ENCODE measurements around the gene YTHDF1.

Gene YTHDF1

DNA sequence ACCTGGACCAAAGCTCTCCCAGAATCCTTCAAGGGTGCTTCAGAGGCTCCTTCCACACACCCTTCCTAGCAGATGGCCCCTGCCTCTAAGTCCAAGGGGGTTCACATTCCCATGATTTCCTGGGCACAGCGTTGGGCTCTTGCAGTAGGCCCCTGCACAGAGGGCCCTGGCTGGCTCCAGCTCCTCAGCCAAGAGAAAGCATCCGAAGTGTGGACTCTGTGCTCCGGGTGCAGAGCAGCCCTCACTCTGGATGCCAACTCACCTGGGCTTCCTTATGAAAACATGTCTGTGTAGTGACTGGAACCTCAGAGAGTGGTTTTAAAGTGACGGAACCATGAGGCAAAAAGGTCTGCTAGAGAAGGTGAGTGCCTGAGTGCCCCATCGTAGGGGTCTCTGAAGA is 11.6 kb downstream of the YTHDF1 start:
- DNase-seq: no peak

DNA sequence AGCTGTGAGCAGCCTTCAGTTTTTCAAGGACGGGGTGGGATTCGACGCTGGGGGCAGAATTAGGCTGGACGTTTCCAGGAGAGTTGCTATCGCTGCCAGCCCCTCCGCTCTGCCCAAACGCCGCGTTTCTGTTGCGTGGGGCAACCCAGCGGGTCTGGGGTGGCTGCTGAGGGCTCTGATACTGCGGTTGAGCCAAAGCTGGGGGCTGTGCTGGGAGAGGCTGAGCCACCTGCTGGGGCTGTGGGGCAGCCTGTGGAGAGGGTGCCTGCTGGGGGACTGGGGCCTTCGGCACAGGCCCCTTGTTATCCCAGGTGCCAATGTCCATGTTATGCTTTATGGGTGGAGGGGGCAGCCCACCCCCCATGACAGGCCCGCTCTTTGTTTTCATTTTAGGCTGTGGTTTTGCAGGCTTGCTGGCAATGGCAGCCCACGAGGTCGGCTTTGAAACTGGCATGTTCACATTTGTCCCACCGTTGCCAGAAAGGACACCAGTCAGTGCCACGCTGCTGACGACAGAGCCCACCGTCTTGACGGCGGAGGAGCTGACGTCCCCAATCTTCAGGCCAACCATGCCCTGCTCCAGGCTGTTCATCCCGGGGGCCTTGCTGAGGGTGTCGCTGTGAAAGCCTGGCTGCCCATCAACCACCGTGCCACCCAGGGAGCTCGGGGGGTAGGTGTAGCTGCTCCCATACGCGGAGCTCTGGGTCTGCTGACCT is 13.0 kb downstream of the YTHDF1 start:
- DNase-seq: no peak

DNA sequence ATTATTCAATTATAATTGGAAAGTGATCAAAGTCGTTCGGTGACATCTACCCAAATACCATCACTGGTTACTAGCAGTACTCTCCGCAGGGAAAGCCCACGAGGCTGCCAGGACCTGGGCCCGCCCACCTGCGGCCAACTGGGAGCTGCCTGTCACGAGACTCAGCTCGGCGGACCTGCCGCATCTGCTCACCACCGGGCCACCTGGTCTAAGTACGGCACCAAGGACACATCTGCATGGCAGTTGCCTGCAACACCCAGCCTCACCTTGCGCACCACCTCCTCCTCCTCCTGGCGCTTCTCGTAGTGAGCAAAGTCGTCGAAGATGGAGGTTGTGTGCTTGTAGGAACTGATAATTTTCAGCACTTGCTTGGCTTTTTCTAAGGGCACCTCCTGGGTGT is 13.9 kb downstream of the YTHDF1 start:
- DNase-seq: no peak

DNA sequence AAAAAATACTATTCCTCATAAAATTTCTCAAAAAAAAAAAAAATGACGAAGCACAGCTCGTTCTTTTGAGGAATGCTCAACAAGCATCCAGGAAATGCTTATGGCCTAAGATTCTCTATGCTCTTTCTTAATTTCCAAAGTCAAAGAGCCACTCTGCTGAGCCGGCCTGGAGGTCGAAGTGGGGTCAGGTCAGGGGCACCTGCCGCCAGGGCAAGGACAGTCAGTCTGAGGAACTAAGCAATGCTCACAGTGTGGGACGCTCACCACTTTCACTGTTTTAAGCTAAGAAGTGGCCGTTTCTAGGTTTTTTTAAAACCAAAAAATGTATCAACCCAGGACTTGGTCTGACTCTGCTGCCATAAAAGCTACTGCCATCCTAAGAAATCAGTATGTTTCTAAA is 17.3 kb downstream of the YTHDF1 start:
- no peak for DNase-seq

DNA sequence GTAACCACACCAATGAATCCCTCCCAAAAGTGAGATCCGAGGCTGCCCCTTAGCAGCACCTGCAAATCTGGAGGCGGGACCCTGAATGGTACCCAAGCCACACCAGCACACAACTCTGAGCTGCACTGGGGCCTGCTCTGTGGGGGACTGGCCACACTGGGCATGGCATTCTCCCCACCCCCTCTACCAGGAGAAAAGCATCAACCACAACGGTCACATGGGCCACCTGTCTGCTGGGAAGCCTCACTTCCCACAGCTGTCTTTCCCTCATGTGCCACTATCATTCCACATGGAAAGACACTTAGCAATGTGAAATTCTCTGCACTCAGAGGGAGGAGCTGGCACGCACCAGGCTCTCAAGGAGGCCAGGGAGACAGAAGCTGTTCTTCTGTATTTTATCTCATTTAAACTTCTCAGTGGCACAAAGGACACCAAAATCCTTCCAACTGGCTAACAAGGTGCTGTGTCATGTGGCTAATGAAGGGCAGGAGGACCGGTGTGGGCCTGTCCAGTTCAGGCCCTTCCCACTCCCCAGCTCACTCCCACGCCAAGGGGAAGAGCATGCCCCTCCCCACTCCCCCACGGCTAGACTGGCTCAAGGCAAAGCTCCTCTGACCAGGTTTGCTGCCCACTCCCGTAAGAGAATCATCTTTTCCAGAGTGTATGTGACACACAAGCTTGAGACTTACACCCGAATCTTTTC is 19.0 kb downstream of the YTHDF1 start:
- no peak for DNase-seq

DNA sequence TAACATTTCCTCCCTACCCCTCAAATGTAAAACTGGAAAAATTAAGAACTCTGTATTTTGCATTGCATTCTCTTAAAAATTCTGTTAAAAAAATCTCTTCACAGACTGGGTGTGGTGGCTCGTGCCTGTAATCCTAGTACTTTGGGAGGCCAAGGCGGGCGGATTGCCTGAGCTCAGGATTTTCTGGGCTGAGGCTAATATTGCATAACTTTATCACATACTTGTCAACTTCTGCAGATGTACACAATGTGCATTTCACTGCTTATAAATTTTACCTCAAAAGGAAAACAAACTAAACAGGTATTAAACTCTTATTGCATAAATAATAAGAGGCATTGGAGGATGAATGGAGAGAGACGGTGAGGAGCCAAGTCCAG is 21.1 kb downstream of the YTHDF1 start:
- no peak for DNase-seq

DNA sequence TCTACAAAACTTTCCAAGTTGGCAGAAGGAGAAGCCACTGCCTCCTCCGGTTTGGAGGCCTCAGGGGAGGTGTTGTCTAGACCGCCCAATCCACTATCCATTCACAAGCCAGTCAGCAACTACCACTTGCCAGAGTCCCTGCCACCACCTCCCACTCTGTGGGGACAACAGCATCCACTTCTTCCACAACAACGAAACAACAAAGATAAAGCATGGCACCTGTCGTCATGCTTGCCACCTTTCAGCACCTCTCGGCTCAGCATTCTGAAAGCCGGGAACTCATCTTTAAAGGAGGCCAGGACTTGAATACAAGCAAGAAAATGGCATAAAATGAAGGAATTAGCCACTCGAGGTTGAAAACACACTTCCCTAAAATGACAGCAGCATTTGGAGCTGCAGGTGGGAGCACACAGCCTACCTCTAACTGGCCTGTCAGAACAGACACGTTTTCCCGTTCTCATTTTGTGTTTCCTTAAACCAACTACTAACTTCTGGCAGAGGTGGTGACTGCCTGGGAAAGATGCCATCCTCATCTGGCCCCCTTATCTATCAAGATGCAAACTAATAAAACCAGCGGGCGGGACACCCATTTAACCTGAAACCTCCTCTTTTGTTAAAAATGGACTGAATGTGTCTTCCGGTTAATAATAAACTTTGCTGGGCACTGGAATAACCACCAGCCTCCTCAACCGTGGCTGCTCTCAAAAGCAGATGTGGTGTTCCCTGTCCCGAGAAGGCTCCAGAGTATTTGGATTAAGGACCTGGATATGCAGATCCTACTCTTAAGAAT is 21.7 kb downstream of the YTHDF1 start:
- no peak for DNase-seq

DNA sequence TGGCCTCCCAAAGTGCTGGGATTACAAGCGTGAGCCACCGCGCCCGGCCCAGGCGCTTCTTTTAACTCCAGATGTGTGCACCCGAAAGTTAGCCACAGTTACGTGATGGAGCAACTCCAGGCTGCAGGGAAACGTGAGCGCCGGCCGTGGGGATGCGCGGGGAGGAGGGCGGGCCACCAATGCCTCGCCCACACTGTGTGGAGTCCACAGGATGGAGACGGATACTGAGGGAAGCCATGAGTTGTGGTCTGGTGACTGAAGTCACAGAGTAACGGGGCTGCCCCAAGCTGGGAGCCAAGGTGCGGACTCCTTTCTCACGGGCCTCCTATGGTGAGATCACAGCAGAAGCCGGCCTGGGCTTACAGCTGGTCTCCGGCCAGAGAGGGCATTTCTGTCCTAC is 23.2 kb downstream of the YTHDF1 start:
- DNase-seq: no peak

DNA sequence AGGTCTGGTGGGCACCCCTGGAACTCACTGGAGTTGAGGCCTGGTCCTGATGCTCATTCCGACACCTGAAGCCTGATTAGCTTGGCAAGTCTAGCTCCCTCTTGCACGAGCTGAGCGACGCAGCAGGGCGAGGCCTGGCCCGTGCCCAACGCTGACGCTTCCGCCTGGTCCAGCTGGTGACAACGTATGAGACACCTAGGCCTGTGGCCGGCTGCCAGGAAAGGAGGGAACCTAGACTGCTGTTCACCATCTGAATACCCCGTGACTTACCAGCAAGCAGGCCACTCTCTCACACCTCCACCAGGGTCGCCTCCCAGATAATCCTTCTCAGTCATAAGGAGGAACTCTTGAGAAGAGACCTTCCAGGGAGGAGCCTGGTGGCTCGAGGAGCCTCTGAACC is 24.5 kb downstream of the YTHDF1 start:
- DNase-seq: no peak

DNA sequence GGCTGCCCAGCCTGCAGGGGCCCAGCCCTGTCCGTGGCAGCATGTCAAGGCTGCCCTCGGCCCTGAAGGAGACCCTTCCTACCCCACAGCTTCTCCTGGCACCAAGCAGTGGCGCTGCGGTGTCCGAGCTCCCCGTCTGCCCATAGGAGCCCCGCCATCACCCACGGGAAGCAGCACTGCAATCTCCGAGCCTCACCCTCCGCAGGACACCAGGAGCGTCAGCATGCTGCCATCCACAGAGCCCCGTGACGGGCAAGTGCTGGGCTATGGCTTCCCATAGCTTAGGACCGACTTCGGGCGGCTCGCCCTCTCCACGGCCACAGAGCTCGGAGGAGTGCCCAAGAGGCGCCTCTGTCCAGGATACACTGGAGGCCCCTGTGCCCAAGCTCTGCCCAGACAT is 25.1 kb downstream of the YTHDF1 start:
- no peak for DNase-seq

DNA sequence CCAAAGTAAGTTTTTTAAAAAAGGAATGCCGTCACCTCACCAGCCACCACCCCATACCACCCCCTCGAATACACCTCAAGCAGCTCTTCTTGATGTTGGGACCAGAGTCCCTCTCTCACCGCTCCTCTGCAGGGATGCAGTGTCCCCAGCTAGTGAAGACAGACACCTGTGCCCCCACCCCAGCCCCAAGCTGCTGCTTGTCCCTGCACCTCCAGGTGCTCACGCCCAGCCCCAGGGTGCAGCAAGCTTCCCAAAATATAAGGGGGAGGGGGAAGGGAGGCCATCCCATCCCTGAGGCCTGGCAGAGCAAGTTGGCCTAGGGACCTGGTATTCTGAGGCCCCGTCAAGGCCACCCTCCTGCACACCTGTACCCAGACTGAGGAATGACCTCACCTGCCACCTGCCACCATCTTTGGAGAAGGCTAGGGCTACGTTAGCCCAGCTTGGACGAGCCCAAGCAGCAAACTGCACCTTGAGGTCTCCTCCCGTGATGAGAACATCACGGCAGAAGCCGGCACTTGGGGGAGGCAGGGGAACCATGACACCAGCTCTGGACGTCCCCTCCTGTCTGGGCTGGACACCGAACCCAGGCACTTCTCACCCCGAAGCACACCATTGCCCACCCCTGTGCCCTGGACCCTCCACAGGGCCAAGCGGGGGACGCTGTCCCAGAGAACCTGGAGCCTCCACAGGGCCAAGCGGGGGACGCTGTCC is 25.9 kb downstream of the YTHDF1 start:
- no peak for DNase-seq

DNA sequence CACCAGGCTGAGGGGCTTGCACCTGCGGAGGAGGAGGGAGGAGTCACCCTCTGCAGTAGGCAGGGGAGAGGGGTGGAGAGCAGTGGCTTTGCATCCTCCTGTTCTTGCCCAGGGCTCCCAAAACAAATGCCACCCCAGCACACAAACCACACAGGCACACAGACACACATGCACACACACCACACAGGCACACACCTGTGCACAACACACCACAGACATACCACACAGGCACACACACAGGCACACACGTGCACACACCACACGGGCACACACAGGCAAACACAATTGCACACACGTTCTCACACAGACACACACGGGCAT is 26.6 kb downstream of the YTHDF1 start:
- no peak for DNase-seq

DNA sequence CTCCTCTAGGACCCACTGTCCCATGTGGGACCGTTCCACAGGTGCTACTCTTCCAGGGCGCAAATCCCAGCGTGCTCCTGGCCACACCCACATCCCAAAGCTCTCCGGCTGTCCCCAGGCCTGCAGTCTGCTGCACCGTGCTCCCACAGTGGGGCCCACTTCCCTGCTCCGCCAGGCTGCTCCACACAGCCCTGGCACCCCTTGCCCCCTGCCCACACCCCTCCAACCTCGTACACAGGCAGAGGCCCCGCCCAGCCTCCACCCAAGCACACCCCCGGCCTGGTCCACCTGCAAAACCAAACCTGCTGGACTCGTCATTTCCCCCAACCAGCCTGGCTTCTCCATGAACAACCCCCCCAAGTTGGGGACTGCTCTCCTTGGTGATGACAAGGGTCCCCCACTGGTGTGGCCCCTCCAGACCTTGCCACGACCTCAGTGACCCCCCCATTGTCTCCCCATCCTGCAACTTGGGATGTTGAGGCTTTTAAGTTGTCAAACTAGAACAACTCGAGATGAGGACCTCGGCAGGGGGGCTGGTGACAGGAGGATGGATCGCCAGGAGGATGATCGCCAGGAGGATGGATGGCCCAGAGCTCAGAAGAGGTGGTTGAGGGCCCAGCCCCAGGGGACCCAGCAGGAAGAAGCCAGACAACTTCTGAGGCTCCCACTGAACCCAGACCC is 27.1 kb downstream of the YTHDF1 start:
- no peak for DNase-seq

DNA sequence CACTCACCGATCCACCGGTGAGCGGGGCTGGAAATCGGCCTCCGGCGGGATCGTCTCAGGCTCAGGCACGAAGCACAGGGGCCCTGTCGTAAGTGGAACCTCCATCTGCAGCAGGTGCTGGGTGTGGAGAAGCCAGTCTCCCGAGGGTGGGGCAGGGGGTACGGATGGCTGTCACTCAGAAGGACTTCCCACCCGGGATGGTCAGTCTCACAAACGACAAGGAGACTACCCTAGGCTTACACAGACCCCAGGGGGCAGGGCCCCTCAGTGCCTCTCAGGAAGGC is 27.8 kb downstream of the YTHDF1 start:
- DNase-seq: no peak

DNA sequence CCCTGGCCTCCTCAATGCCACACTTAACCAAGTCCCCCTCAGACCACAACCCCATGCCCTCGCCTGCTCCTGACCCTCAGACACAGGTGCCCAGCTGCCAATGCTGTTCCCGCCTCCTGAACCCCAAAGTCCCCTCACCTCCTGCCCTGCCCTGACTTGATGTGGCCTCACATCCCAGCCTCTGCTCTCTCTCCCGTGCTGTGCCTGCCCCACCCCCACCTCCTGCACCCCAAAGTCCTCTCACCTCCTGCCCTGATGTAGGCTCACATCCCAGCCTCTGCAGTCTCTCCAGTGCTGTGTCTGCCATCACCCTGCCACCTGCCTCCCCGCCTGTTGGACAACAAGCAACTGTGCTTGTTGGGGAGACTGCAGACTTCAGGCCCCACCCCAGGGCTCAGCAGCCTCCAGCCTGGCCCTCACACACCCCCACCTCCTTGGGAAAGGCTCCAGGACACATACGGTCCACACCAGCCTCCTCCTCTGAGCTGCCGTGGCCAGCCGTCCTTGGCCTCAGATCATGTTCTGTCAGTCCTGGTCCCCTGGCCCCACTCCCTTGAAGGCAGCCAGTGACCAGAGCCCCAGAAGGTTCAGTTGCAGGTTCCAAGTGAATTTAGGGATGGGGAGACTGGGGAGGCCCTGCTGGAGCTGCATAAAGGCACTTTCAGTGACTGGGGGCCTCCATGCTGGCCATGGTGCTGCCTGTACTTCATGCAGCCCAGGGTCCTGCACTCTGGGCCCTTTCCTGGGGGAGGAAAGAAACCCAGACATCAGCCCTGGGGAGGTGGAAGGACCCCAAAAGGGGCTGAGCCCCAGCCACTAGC is 28.4 kb downstream of the YTHDF1 start:
- DNase-seq: no peak

DNA sequence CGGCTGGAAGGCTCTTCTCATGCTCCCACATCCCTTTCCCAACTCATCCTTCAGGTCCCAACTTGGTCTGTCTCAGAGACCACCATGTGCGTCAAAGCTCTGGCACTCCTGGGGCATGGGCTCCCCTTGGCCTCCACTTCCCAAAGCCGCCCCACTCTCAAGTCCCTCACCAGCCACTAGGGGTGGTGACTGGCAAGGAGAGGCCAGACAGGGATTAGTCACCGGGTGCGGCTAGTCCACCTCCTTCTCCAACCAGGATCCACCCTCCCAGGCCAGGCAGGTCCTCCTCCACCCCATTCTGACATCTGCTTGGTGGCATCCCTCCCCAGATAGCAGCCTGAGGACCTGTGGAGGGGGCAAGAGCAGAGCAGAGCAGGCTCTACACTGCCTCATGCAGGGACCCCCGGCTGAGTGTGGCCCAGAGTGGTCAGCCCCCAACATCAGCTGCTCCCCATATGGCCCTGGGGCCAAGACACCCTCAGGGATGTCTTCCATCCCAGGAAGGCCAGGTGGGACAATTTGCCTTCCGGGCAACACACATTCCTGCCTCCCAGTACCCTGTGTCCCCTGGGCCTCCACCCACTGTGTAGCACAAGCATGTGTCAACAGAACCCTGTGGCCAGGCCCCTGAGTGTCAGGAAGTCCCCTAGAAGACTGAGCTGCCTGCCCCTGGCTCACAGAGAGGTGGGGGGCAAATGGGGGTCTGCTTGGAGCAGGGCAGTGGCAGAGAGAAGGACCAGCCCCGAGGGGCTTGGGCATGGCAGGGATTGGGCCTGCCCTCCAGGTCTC is 29.2 kb downstream of the YTHDF1 start:
- peak; percentile 33 for DNase-seq

DNA sequence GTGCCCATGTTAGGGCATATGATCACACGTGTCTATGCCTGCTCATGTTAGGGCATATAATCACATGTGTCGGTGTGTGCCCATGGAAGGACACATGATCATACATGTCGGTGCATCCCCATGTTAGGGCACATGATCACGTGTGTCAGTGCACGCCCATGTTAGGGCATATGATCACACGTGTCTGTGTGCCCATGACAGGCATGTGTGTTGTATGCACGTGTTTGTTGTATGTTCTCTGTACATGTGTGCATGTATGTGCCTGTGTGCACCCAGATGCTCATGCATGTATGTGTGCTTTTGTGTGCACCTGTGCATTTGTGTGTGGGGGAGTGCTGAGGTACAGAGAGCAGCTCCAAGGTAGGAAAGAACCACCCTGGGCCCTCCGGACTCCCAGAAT is 29.8 kb downstream of the YTHDF1 start:
- DNase-seq: no peak

DNA sequence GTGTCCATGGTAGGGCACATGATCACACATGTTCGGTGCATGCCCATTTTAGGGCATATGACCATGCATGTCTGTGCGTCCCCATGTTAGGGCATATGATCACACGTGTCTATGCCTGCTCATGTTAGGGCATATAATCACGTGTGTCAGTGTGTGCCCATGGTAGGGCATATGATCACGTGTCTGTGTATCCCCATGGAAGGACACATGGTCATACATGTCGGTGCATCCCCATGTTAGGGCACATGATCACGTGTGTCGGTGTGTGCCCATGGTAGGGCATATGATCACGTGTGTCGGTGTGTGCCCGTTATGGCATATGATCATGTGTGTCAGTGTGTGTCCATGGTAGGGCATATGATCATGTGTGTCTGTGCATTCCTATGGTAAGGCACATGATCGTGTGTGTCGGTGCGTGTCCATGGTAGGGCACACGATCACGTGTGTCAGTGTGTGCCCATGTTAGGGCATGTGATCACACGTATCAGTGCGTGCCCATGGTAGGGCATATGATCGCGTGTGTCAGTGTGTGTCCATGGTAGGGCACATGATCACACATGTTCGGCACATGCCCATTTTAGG is 30.6 kb downstream of the YTHDF1 start:
- no peak for DNase-seq

DNA sequence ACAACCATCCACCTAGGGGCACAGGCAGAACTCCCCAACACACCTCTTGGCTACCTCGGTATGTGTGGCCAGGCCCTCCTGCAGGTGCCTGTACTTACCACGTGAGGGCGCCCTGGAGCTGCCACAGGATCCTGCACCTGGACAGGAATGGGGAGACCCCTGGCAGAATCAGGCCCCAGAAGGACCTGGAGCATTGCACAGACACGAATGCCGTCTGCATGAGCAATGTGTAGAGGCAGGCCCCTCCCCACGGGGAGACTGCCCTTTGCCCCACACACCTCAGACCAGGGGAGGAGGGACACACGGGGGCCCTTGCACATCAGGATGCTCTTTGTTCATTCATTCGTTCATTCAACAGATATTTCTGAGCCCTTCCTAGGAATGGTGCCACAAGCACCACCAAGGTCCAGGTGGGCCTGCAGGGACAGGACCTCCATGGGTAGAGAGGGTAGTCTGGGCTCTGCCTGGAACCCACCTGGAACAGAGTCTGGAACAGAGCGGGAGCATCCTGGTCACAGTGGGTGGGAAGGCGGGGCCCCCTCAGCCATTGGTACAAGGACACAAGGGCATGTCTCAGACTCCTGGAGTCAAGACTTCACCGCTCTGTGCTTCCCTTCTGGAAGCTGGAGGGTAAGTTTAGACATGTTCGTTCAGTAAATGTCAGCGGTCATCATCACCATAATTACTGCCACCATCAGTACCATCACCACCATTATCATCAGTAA is 32.3 kb downstream of the YTHDF1 start:
- DNase-seq: peak; percentile 34

DNA sequence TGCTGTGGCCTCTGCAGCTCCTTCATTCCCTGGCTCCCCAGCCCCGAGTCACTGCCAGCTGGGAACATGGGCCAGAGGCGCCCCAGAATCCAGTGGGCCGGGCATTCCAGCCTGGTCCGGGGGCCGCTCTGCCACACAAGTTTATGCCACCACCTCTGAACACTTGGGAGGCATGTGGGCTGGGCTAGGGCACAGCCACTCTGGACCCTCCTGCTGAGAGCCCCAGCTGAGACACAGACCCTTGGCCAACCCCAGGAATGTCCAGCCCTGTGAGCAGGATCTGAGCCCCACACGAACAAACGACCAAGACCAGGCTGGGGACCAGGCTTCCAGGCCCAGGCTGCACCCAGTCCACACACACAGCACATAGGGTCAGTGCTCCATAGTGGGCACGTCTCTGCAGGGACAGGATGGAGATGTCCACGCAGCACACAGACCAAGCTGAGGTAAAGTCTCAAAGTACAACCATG is 33.0 kb downstream of the YTHDF1 start:
- DNase-seq: no peak

Data from hematopoietic multipotent progenitor cell treated with erythropoietin and hydrocortisone succinate and interleukin-3 and kit ligand, for 8 days (in vitro differentiated cells).